GM12878 (cell line): ENCODE results near the gene NUAK2. TPM values are rescaled to one million over a fixed set of nuclear protein-coding genes. Genes with fewer than 3 reads are reported as not detected.

ENCODE experiments used
- ATAC-seq: fragments of 200-7000 bp; cut with Tn5 transposase; 3 replicates; pipeline ENCODE4 v1.9.1; 2020; ENCODE audit warnings: mild to moderate bottlenecking, moderate library complexity
- BruUV-seq: library from RNA; stranded (reverse); fragments of 400-500 nt; replicated peaks from 2 replicates; lab custom pipeline; 2021; lab: Mats Ljungman, UMichigan
- CTCF ChIA-PET: fragments of 300-600 bp; sonication (Branson Sonifier 250); formaldehyde crosslinking; extraction: SDS; loops from one replicate; lab custom pipeline; 2021; ENCODE audit warnings: inconsistent platforms; lab: Yijun Ruan, JAX
- POLR2A ChIA-PET: fragments of 350-600 bp; formaldehyde crosslinking; extraction: SDS; loops from one replicate; lab custom pipeline; 2021; ENCODE audit warnings: inconsistent platforms; lab: Charles Lee
- RAD21 ChIA-PET: fragments of 300-600 bp; sonication (Branson Sonifier 250); formaldehyde crosslinking; loops from one replicate; lab custom pipeline; 2023; ENCODE audit warnings: antibody characterized with exemption; ENCODE audit not compliant: unreplicated experiment; lab: Charles Lee
- SMC1A ChIA-PET: fragments of 300-600 bp; sonication (Branson Sonifier 250); formaldehyde crosslinking; loops from one replicate; lab custom pipeline; 2023; ENCODE audit not compliant: unreplicated experiment, uncharacterized antibody; lab: Charles Lee
- DNase-seq: peaks from one replicate; pipeline ENCODE4 v3.0.0-alpha.2; 2011; ENCODE audit warnings: low read depth, low spot score
- FAIRE-seq: peaks from 3 replicates; lab custom pipeline; 2011; peaks lifted over from hg19 to GRCh38; lab: Jason Lieb, UNC
- H2AFZ ChIP-seq: 2 replicates; pipeline ENCODE4 v1.6.0; 2011; ENCODE audit warnings: low read depth, low read length, control low read depth; ENCODE audit not compliant: control insufficient read depth
- H3K27ac ChIP-seq: 2 replicates; pipeline ENCODE4 v1.5.1; 2011; ENCODE audit warnings: control low read depth; ENCODE audit not compliant: control insufficient read depth, insufficient read depth
- H3K27me3 ChIP-seq, 2 experiments: replicated peaks in 1 of 2; 2 replicates each; pipeline versions ENCODE4 v1.6.0 to v1.6.1; 2011; ENCODE audit warnings: low read length in 1 of 2; ENCODE audit not compliant: control insufficient read depth in 2 of 2, insufficient read depth in 2 of 2
- H3K36me3 ChIP-seq, 2 experiments: 2 replicates each; pipeline ENCODE4 v1.5.1; 2011; ENCODE audit warnings: low read length in 1 of 2; ENCODE audit not compliant: control insufficient read depth in 2 of 2, insufficient read depth in 2 of 2
- H3K4me1 ChIP-seq: 2 replicates; pipeline ENCODE4 v1.6.1; 2011; ENCODE audit warnings: mild to moderate bottlenecking, low read length, moderate library complexity, mixed read lengths; ENCODE audit not compliant: control insufficient read depth, insufficient read depth
- H3K4me2 ChIP-seq: 2 replicates; pipeline ENCODE4 v1.6.0; 2011; ENCODE audit warnings: control low read depth; ENCODE audit not compliant: control insufficient read depth, insufficient read depth
- H3K4me3 ChIP-seq: fragments of 200-600 bp; sonication (generic); 2 replicates; pipeline ENCODE4 v1.5.1; 2016
- H3K79me2 ChIP-seq: 2 replicates; pipeline ENCODE4 v1.6.0; 2011; ENCODE audit warnings: low read length; ENCODE audit not compliant: control insufficient read depth, insufficient read depth
- H3K9ac ChIP-seq: 2 replicates; pipeline ENCODE4 v1.8.0; 2011; ENCODE audit warnings: low read length, control low read depth, mixed read lengths; ENCODE audit not compliant: control insufficient read depth, insufficient read depth
- H3K9me3 ChIP-seq: replicated peaks from 3 replicates; pipeline ENCODE4 v1.5.1; 2011; ENCODE audit warnings: mild to moderate bottlenecking, low read length; ENCODE audit not compliant: control insufficient read depth, insufficient read depth
- H4K20me1 ChIP-seq: 2 replicates; pipeline ENCODE4 v1.6.0; 2011; ENCODE audit not compliant: control insufficient read depth, insufficient read depth
- CHD2 ChIP-seq: IDR thresholded peaks from 2 replicates; pipeline ENCODE4 v1.6.1; 2011; ENCODE audit warnings: low read depth, low read length, improper control_type of control experiment, borderline replicate concordance
- GABPA ChIP-seq: IDR thresholded peaks from 2 replicates; pipeline ENCODE4 v1.6.1; 2014; ENCODE audit warnings: antibody characterized with exemption, low read depth, mild to moderate bottlenecking, inconsistent platforms
- NR2F1 ChIP-seq: fragments of 450-650 bp; conservative IDR thresholded peaks from 2 replicates; pipeline ENCODE4 v1.6.1; 2017; ENCODE audit warnings: mild to moderate bottlenecking
- RAD51 ChIP-seq: fragments of 450-650 bp; IDR thresholded peaks from 2 replicates; pipeline ENCODE4 v1.6.1; 2016; ENCODE audit warnings: moderate library complexity, mild to moderate bottlenecking, inconsistent platforms
- RCOR1 ChIP-seq: conservative IDR thresholded peaks from 2 replicates; pipeline ENCODE4 v1.6.1; 2012; ENCODE audit warnings: low read depth, low read length, improper control_type of control experiment
- SMARCA5 ChIP-seq: fragments of 450-650 bp; IDR thresholded peaks from 2 replicates; pipeline ENCODE4 v1.6.1; 2017; ENCODE audit warnings: mild to moderate bottlenecking
- SMC3 ChIP-seq: IDR thresholded peaks from 2 replicates; pipeline ENCODE4 v1.6.1; 2011; ENCODE audit warnings: low read length, improper control_type of control experiment, borderline replicate concordance
- ZNF274 ChIP-seq: IDR thresholded peaks from one replicate; pipeline ENCODE4 v1.8.0; 2011; ENCODE audit not compliant: insufficient read length, insufficient read depth
- WGBS: methylation state at CpG from one replicate; pipeline ENCODE4 v1.1.6; 2016; ENCODE audit warnings: low lambda C conversion rate; ENCODE audit not compliant: insufficient replicate concordance, insufficient coverage; ENCODE audit errors: missing lambda C conversion rate; 5-methylcytosine and 5-hydroxymethylcytosine counted together
- in situ Hi-C: fragments of 300-500 bp; cut with MboI; formaldehyde crosslinking; loops from 9 replicates; pipeline ENCODE4 v1.14.3; 2018; ENCODE audit warnings: mixed read lengths
- intact Hi-C: fragments of 100-400 bp; cut with micrococcal nuclease; formaldehyde crosslinking; loops from one replicate; pipeline ENCODE4 v1.14.2; 2022; ENCODE audit not compliant: unreplicated experiment
- polyA plus RNA-seq, 11 experiments: library from polyadenylated mRNA; depleted of rRNA in 4 of 11; unstranded in 6 of 11; stranded (reverse) in 5 of 11; fragments of >200 nt; fragmentation: Nextera tagmentation in 4 of 11; fragmentation: Illumina TruSeq in 1 of 11; extraction: Ambion mirVana in 4 of 11; extraction: Trizol in 1 of 11; gene quantifications; 1 replicate in 1 of 11; 2 replicates in 10 of 11; pipeline versions ENCODE4 v1.2.1 to v1.2.3, GENCODE V29; 2011 to 2016; ENCODE audit warnings: inconsistent platforms in 2 of 11, missing spikeins in 2 of 11, low read depth in 1 of 11
- total RNA-seq, 4 experiments: library from RNA; depleted of rRNA in 3 of 4; stranded (reverse); fragments of >200 nt in 3 of 4; fragmentation: Illumina TruSeq in 1 of 4; extraction: Trizol in 1 of 4; gene quantifications; 2 replicates each; pipeline versions ENCODE4 v1.2.1 to v1.2.3, GENCODE V29; 2013 to 2021
- TF ChIP-seq, protein P1 (sequence below): fragments of 150-350 bp; IDR thresholded peaks from 2 replicates; pipeline ENCODE4 v1.6.1; 2016; ENCODE audit warnings: low read depth, low read length
- TF ChIP-seq, protein P2 (sequence below): fragments of 450-650 bp; IDR thresholded peaks from 2 replicates; pipeline ENCODE4 v1.6.1; 2018; ENCODE audit warnings: mild to moderate bottlenecking, low read depth, moderate library complexity; ENCODE audit not compliant: partially characterized antibody
- TF ChIP-seq, protein P3 (sequence below): fragments of 450-650 bp; IDR thresholded peaks from 2 replicates; pipeline ENCODE4 v1.6.1; 2018; ENCODE audit warnings: borderline replicate concordance, mild to moderate bottlenecking; ENCODE audit not compliant: partially characterized antibody
- TF ChIP-seq, protein P4 (sequence below): fragments of 150-350 bp; IDR thresholded peaks from 2 replicates; pipeline ENCODE4 v1.6.1; 2014; ENCODE audit warnings: mild to moderate bottlenecking, low read depth, low read length

NUAK2 gene
- total and polyA plus RNA-seq, 10 of the 15 experiments (the other 5 are each of a cell fraction or from before 2014, with no cell fraction given): 0.27 to 3.0 (median 1.2) TPM

DNA sequence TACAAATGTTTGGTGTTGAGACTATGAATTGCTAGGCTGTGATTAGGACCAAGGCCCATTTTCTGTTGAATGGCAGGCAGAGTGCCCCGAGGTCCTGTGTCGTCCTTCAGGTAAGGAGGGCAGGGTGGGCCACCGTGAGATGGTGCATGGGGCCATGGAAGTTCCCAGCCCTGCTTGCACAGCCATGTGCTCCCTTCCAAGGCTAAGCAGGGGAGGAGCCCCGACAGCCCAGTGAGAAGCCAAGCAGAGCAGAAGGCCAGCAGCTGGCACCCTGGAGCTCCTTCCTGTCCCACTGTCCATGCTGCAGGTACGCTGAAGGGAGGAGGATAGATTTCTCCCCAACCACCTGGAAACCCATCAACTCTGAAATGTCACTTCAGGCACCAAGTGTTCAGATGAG, 8.2 kb upstream of the NUAK2 start (continued):
- TF ChIP-seq, protein P1, sequence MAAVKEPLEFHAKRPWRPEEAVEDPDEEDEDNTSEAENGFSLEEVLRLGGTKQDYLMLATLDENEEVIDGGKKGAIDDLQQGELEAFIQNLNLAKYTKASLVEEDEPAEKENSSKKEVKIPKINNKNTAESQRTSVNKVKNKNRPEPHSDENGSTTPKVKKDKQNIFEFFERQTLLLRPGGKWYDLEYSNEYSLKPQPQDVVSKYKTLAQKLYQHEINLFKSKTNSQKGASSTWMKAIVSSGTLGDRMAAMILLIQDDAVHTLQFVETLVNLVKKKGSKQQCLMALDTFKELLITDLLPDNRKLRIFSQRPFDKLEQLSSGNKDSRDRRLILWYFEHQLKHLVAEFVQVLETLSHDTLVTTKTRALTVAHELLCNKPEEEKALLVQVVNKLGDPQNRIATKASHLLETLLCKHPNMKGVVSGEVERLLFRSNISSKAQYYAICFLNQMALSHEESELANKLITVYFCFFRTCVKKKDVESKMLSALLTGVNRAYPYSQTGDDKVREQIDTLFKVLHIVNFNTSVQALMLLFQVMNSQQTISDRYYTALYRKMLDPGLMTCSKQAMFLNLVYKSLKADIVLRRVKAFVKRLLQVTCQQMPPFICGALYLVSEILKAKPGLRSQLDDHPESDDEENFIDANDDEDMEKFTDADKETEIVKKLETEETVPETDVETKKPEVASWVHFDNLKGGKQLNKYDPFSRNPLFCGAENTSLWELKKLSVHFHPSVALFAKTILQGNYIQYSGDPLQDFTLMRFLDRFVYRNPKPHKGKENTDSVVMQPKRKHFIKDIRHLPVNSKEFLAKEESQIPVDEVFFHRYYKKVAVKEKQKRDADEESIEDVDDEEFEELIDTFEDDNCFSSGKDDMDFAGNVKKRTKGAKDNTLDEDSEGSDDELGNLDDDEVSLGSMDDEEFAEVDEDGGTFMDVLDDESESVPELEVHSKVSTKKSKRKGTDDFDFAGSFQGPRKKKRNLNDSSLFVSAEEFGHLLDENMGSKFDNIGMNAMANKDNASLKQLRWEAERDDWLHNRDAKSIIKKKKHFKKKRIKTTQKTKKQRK: no peak

DNA sequence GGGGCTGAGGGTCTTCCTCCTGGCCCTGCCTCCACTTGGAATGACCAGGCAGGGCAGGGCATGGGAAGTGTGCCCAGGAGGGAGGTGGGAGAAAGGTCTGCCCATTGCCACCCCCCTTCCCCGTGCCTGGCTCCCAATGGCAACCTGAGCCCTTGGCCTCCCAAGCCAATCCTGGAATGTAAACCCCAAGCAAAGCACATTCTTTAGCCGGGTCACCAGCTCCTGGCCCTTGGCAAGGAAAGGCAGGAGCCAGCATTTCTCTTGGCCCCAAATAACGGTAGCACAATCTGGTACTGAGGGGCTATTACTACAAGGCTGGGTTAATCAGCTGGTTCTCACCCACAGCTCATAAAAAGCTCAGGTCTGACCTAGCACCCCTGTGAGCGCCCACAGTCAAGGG, 6.9 kb upstream of the NUAK2 start:
- Histone ChIP-seq H3K9me3 (no peaks in the 10 kb centered on the region), H3K9ac (no peak overlapping the region), H3K27ac (no peak overlapping the region), H3K79me2 (no peaks in the 10 kb centered on the region), H2AFZ (no peak overlapping the region), H3K4me2 (no peak overlapping the region), H3K4me3 (no peak overlapping the region), H3K36me3 (no peaks in the 10 kb centered on the region), H4K20me1 (no peaks in the 10 kb centered on the region; the same call in 1 of the 2 replicates), H3K4me1 (peaks cover 5% of the 10 kb centered on the region), H3K27me3 (peaks cover 2 to 6% of the 10 kb centered on the region in 2 experiments; a peak in 3 of 4 replicates)
- no peak for ATAC-seq
- no peak for DNase-seq
- no TSS peak for BruUV-seq
- POLR2A ChIA-PET: interaction anchor here (1.5 kb wide), 1 partner anchor 55 kb away, joined by 4 read pairs; no protein-coding TSS in a partner anchor
- SMC1A ChIA-PET: interaction anchor here (1.0 to 35.1 kb wide), 4 partner anchors 8 to 66 kb away, joined by 3 to 1445 read pairs (median 5); no protein-coding TSS in a partner anchor
- RAD21 ChIA-PET: interaction anchor here (0.6 to 23.9 kb wide), 3 partner anchors 26 to 100 kb away, joined by 3 to 892 read pairs (median 4); no protein-coding TSS in a partner anchor
- intact Hi-C loops (no loop called here), in situ Hi-C loops (no loop called here)
- WGBS: 35% methylated on average over 4 of the region's 4 CpGs
- FAIRE-seq: no peak
- no peak for TF ChIP-seq ZNF274
- TF ChIP-seq SMC3: no peak
- TF ChIP-seq SMARCA5: no peak
- TF ChIP-seq, protein P2, sequence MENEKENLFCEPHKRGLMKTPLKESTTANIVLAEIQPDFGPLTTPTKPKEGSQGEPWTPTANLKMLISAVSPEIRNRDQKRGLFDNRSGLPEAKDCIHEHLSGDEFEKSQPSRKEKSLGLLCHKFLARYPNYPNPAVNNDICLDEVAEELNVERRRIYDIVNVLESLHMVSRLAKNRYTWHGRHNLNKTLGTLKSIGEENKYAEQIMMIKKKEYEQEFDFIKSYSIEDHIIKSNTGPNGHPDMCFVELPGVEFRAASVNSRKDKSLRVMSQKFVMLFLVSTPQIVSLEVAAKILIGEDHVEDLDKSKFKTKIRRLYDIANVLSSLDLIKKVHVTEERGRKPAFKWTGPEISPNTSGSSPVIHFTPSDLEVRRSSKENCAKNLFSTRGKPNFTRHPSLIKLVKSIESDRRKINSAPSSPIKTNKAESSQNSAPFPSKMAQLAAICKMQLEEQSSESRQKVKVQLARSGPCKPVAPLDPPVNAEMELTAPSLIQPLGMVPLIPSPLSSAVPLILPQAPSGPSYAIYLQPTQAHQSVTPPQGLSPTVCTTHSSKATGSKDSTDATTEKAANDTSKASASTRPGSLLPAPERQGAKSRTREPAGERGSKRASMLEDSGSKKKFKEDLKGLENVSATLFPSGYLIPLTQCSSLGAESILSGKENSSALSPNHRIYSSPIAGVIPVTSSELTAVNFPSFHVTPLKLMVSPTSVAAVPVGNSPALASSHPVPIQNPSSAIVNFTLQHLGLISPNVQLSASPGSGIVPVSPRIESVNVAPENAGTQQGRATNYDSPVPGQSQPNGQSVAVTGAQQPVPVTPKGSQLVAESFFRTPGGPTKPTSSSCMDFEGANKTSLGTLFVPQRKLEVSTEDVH: no peak
- no peak for TF ChIP-seq NR2F1
- TF ChIP-seq RCOR1: no peak
- TF ChIP-seq, protein P3, sequence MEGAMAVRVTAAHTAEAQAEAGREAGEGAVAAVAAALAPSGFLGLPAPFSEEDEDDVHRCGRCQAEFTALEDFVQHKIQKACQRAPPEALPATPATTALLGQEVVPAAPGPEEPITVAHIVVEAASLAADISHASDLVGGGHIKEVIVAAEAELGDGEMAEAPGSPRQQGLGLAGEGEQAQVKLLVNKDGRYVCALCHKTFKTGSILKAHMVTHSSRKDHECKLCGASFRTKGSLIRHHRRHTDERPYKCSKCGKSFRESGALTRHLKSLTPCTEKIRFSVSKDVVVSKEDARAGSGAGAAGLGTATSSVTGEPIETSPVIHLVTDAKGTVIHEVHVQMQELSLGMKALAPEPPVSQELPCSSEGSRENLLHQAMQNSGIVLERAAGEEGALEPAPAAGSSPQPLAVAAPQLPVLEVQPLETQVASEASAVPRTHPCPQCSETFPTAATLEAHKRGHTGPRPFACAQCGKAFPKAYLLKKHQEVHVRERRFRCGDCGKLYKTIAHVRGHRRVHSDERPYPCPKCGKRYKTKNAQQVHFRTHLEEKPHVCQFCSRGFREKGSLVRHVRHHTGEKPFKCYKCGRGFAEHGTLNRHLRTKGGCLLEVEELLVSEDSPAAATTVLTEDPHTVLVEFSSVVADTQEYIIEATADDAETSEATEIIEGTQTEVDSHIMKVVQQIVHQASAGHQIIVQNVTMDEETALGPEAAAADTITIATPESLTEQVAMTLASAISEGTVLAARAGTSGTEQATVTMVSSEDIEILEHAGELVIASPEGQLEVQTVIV: no peak
- no peak for TF ChIP-seq CHD2
- TF ChIP-seq, protein P4, sequence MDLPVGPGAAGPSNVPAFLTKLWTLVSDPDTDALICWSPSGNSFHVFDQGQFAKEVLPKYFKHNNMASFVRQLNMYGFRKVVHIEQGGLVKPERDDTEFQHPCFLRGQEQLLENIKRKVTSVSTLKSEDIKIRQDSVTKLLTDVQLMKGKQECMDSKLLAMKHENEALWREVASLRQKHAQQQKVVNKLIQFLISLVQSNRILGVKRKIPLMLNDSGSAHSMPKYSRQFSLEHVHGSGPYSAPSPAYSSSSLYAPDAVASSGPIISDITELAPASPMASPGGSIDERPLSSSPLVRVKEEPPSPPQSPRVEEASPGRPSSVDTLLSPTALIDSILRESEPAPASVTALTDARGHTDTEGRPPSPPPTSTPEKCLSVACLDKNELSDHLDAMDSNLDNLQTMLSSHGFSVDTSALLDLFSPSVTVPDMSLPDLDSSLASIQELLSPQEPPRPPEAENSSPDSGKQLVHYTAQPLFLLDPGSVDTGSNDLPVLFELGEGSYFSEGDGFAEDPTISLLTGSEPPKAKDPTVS: no peak
- no peak for TF ChIP-seq GABPA
- TF ChIP-seq RAD51: no peak
- CTCF ChIA-PET: interaction anchor here (0.7 to 59.5 kb wide), 5 partner anchors 8 to 104 kb away, joined by 3 to 2333 read pairs (median 10); no protein-coding TSS in a partner anchor
